Measurements from ENCODE around the gene BRSK2.
"Not testable (repeated sequence)": the region's sequence is repeated elsewhere in the genome, so short reads cannot be mapped to it uniquely, and the experiment has no call there.

Gene BRSK2

DNA sequence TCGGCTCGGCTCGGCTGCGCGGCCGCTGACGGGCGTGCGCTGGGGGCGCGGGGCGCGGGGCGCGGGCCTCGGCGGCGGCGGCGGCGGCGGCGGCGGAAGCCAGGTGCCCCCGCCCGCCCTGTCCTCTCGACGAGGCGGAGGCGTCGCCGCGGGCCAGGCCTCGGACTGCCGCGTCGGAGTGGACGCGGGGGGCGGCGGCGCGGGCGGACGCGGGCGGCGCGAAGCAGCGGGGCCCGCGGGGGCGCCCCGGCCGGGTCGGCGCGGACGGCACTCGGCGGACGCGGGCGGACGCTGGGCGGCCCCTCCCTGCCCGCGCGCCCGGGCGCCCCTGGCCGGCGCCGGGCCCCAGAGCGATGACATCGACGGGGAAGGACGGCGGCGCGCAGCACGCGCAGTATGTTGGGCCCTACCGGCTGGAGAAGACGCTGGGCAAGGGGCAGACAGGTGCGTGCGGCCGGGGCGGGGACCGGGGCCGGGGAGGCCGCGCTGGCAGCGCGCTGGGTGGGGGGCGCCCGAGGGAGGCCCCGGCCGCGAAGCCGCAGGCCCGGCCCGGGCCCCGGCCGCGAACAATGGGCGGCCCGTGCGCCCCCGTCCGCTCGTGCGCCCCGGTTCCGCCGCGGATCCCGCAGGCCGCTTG lies at the start of gene BRSK2:
TSS of gene BRSK2 (plus strand) at position 3 of the 637 bp plus-strand sequence. CDS start at position 354, 351 bp downstream.
- DNase-seq, result no peak

DNA sequence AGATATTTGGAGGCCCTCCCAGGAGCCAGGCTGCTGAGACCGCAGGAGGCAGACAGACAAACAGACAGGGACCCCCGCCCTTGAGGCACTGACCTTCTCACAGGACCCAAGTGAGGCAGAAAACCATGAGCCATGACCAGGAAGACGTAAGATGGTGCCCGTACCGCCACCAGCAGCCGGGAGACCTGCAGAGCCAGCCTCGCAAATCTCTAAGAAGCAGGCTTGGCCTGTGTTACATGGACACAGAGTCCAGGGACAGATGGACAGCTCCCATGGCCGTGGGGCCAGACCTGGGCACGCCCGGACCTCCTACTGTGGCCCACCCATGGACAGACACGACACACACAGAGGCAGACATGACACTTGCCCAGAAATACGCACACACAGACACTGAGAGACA lies 49.6 kb upstream of the BRSK2 start:
- DNase-seq, result no peak

DNA sequence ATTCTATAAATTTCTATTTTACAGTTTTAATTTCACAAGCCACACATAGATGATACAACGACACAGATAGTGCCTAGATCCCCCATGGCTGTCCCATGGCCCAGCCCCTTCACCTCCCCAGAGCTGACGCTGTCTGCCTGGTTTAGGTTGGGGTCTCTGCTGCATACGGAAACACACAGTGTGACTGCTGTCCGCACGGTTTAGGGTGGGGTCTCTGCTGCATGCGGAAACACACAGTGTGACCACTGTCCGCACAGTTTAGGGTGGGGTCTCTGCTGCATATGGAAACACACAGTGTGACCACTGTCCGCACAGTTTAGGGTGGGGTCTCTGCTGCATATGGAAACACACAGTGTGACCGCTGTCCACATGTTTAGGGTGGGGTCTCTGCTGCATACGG lies 48.5 kb upstream of the BRSK2 start:
- DNase-seq, result not testable (repeated sequence)

DNA sequence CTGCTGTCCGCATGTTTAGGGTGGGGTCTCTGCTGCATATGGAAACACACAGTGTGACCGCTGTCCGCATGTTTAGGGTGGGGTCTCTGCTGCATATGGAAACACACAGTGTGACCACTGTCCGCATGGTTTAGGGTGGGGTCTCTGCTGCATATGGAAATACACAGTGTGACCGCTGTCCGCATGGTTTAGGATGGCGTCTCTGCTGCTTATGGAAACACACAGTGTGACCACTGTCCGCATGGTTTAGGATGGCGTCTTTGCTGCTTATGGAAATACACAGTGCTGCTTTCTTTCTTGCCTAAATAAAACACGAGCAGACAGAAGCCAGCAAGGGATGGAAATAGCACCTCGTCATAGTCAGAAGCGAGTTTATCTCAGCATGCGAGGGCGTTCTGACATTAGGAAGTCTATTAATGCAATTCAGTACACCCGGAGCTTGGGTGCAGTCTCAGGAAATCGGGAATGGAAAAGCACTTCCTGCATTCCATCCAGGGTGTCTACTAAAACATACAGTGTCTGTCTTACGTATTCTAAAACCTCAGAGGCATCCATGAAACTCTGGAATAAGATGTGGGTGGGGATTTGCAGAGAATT lies 47.7 kb upstream of the BRSK2 start:
- no peak for DNase-seq

DNA sequence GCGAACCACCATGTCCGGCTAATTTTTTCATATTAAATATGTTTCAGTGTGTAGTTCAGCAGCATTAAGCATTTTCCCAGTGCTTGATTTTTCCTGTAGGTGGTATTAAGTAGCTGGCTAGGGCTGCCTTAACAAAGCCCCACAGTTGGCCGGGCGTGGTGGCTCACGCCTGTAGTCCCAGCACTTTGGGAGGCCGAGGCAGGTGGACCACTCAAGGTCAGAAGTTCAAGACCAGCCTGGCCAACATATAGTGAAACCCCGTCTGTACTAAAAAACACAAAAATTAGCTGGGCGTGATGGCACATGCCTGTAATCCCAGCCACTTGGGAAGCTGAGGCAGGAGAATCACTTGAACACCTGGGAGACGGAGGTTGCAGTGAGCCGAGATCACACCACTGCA lies 46.8 kb upstream of the BRSK2 start:
- DNase-seq, result no peak

DNA sequence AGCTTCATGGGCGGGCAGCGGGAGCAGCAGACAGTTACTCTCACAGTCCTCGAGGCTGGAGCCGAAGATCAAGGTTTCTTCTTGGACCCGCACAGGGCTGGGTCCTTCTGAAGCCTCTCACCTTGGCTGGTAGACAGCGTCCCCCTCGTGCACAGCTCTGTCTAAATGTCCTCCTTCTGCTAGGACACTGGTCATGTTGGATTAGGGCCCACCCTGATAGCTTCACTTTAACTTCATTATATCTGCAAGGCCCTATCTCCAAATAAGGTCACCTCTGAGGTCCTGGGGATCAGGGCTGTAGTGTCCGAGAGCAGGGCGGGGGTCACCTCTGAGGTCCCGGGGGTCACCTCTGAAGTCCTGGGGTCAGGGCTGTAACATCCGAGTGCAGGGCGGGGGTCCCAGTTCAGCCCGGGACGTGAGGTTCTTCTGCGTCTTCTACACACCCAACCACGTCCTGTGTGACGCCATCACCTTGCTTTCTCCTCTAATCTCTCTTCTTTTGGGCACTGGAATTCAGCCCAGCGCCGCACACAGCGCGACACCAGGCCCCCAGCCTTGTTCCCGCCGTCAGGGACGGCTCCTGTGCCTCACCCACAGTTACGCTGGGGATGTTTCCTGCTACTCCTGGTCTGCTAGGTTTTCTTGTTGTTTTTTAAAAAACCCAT lies 46.2 kb upstream of the BRSK2 start:
- DNase-seq, result no peak

DNA sequence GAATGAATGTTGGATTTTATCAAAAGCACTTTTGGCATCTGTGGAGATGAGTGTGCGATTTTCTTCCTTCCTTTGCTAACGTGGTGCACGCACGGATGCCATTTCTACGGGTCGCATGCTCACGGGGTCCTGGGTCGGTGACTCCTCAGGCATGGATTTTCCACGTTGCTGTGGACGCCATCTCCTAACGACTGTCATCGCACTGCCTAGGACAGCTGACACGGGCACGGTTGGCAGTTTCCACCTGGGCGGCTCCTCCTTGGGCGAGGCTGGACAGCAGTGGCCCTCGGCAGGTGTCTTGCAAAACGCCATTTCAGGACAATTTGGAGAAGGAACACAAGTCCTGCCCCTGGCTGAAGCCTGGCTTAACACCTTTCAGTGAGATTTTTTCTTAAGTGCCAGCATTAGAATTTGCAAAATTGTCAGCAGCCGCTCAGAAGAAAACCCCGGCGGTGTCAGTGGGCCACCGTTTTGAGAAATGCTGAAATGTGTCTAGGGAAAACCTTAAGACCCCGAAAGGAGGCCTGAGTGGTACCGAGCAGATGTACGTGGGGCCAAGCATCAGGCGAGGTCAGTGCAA lies 45.6 kb upstream of the BRSK2 start:
- no peak for DNase-seq

DNA sequence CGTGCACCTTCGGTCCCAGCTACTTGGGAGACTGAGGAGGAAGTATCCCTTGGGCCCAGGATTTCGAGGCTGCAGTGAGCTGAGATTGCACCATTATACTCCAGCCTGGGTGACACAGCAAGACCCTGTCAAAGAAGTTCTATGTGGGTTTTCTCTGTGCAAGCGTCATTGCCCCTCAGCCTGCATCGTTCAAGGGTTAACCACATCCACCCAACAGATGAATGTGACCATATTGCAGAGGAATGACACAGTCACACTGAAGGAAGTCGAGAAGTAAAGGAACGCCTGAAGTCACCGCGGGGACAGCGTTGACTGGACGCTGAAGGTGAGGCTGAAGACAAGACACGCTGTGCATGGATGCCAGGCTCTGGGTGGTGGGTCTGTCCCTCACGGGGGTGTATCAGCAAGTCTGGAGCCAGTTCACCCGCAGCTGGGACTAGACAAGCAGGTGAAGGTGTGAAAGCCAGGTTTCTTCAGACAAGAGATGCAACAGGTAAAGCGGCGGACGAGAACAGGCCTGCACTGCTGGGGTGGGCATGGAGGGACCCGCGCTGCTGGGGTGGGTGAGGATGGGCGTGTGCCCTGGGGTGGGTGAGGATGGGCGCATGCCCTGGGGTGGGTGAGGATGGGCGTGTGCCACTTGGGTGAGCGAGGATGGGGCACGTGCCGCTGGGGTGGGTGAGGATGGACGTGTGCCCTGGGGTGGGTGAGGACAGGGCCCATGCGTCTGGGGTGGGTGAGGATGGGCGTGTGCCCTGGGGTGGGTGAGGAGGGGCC lies 43.8 kb upstream of the BRSK2 start:
- DNase-seq, result no peak

DNA sequence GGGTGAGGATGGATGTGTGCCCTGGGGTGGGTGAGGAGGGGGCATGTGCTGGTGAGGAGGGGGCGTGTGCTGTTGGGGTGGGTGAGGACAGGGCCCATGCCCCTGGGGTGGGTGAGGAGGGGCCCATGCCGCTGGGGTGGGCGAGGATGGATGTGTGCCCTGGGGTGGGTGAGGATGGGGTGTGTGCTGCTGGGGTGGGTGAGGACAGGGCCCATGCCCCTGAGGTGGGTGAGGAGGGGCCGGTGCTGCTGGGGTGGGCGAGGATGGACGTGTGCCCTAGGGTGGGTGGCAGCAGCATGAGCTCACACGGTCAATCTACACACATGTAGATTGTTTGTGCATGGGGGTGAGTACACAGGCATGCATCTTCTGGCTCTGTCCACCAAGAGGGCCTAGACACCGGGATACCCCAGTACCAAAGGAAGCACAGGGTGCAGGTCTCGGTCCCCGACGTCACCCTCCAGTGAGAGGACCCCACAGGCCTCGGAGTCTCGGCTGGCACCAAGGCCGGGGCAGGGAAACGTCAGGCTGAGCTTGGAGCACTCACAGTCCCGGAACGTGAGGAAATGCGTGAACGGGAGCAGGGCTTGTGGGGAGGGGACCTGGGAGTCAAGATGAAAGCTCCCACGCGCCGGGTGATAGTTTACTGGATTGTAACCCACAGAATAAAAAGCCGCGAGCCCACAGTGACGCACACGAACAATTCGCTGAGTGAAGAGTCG lies 42.9 kb upstream of the BRSK2 start:
- no peak for DNase-seq

DNA sequence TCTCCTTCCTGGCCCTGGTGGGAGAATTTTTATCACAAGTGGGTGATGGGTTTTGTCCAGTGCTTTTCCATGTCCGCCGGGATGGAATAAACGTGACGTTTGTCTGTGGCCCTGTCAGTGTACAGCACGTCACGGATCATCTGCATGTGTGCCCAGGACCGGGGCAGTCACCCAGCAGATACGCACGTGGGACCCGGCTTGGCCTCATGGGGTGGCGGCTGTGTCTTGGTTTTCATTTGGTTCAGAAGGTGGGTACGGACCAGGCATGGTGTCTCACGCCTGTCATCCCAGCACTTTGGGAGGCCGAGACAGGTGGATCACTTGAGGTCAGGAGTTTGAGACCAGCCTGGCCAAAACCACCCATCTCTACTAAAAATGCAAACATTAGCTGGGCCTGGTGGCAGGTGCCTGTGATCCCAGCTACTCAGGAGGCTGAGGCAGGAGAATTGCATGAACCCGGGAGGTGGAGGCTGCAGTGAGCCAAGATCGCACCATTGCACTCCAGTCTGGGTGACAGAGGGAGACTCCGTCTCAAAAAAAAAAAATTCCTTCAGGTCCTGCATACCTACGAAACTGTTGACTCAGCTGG lies 42.2 kb upstream of the BRSK2 start:
- DNase-seq, result not testable (repeated sequence)

DNA sequence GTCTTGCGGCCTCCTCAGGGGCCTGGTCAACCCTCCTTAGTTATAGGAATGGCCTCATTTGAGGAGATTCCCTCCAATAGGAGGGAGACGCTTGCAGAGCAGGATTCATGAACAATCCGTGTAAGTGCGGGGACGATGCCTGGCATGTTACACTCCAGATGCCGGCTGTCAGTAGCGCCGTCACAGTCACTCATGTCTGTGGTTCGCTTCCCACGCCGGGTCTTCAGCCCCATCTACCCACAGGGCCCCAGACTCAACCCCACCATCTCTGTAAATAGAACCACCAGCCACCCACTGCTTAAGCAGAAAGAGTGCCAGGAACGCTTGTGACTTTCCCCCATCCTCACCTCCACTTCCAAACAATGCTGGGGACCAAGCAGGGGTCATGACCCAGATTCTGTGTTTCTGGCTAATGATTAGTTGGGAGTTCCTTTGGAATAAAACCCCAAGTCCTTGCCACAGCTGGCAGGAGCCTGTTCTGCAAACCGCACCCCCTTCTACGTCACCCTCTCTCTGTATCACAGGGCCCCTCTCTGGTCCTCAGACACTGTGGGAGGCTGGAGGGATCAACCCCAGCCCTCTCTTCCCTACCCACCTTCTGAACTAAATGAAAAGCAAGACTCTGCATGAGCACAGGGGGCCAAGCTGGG lies 41.5 kb upstream of the BRSK2 start:
- DNase-seq, result no peak

DNA sequence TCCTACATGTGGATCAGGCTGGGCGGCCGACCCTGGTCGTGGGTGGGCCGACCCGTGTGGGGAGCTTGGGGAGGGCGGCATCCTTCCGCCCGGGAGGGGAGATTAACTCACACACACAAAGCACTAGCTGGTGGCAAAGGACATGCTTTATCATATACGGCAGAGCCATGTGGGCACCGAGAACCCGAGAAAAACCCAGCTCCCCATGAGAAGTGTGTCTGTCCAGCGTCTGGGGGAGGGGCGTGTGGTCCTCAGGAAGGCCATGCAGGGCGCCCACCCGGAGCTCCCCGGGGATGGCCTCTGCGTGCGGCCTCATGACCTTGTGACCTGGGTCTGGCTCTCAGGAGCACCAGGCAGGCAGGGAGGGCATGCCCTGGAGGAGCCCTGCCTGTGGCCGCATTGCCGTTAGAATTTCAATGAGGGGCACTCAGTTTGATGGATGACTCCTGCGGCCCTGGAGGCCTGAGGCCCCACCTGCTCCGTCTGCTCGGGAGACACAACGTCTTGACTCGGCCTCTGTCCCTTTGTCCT lies 40.9 kb upstream of the BRSK2 start:
- no peak for DNase-seq

DNA sequence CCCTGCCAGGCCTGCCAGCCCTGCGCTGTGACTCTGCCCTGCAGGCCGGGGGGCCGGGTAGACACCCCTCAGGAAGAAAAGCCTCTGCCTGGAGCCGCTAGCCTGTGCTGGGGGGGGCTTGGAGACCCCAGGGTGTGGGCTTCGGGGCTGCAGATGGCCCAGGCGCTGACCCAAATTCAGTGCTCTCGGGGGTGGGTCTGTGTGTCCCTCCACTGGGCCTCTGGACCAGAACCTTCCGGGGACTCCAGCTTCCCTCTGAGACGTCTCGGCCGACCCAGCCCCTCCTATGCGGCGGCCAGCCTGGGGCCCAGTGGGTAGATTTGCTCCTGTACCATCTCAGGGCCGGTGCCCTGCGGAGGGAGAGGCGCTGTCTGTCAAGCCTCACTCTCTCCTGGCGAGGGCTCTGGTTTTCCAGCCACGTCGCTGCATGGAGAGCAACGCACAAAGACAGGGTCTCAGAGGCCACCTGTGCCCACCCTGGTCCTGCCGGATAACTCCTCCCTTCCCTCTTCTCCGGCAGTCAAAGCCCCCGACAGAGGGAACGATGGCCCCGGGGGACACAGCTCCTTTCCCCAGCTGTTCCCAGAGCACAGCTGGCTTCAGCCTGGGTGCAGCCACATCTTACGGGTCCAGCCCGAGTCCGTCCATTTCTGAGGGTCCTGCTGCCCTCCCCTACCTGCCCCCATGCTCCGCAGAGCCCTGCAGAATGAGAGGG lies 40.2 kb upstream of the BRSK2 start:
- no peak for DNase-seq

DNA sequence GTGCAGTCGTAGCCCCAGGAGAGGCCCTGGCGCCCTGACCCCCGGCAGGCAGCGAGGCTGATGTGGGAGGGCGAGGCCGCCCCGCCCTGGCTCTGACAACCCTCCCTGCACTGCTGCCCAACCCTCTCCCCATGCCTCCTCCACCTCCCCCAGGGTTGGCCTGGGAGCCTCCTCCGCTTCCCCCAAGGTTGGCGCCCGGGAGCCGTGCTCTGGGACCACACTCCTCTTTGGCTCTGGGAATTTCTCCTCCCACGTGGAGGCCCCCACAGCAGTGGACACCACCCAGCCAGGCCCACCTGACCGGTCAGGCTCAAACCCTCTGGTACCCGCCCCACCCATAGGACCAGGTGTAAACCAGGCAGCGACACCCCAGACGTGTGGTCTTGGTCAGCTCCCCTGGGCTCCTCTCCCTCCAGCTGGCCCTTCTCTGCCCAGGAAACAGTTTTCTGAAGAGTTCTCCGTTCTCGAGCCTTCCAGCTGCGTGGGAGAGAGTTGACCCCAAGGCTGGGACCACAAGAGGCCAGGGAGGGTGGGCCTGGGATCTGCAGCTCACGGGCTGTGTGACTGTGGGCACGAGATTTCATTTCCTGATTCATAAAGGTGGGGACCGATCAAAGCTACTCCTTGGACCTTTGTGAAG lies 39.5 kb upstream of the BRSK2 start:
- no peak for DNase-seq

DNA sequence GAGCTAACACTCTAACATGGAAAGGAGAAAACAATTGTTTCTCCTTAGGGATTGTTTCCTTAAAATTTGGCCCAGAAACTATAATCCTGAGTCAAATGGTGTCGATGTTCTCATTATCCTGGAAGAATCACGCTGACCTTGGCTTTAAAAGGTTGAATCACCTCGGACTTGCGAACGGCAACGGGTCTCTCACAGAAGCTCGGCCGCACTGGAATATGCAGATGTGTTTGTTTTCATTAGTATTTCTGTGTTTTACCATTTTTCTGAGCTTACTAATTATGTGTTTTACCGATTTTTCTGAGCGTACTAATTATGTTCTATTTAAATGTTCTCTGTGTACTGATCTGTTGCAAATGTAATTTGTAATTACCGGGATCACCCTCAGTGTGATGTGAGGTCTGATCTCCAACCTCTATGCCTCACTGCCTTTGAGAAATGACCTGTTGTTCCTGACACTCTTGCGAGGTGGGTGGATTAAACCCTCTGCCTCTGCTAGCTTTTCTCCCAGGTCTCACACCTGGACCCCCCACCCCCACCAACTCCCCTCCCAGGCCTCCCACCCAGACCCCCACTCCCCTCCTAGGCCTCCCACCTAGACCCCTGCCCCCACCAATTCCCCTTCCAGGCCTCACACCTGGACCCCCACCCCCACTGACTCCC lies 38.3 kb upstream of the BRSK2 start:
- peak; percentile 1 for DNase-seq

DNA sequence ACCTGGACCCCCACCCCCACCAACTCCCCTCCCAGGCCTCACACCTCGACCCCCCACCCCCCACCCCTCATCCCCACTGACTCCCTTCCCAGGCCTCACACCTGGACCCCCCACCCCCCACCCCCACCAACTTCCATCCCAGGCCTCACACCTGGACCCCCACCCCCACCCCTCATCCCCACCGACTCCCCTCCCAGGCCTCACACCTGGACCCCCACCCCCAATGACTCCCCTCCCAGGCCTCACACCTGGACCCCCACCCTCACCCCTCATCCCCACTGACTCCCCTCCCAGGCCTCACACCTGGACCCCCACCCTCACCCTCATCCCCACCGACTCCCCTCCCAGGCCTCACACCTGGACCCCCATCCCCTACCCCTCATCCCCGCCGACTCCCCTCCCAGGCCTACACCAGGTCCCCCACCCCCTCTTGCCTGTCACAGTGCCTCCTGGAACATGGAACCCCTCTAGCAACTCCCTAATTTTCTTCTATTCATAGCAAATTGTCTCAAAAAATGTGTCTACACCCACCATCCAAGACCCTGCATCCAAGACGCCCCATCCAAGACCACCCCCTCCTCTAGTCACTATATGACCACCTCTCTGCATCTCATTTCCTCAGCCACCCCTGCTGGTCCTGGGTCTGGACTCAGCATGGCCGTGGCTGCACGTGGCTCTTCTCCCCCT lies 36.9 kb upstream of the BRSK2 start:
- DNase-seq, result no peak

DNA sequence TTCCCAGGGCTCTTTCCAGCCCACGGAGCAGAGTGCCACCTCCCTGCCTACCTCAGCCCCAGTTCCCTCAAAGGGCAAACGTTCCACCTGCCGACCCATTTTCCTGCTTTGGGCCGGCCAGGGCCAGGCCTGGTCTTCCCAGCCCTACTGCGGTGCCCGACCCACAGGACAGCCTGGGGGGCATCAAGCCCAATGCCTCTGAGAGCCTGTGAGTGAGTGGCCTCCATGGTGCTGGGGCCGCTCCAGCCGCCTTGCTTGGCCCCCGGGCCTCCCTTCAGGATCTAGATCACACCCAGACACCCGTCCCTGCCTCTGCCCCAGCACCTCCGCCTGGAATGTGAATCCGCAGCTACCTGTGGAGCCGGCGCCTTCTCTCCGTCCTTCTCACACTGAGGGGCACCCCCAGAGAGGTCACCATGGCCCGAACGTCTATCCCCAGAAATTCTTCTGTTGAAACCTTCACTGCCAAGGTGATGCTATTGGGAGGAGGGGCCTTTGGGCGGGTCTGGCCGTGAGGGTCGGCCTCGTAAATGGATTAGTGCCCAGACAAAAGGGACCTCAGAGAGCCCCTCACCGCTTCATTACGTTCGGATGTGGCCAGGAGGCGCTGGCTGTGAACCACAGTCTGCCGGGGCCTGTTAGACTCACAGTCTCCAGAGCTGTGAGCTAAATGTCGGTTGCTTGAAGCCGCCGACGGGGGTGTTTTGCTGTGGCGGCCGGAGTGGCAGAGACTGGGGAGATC lies 36.2 kb upstream of the BRSK2 start:
- DNase-seq, result no peak
